OCI-LY1 (cell line): ENCODE data around the gene RPL4.

ENCODE experiments used
- H2AFZ ChIP-seq: fragments of 200-600 bp; sonication (generic), shearing (Covaris generic); 2 replicates; pipeline ENCODE4 v1.6.0; 2014; ENCODE audit warnings: antibody characterized with exemption, mild to moderate bottlenecking, low read length
- H3F3A ChIP-seq: fragments of 200-600 bp; sonication (generic), shearing (Covaris generic); 2 replicates; pipeline ENCODE4 v1.6.0; 2014; ENCODE audit warnings: mild to moderate bottlenecking, antibody characterized with exemption, low read length, moderate library complexity; ENCODE audit not compliant: insufficient read depth
- H3K27ac ChIP-seq: fragments of 200-600 bp; sonication (generic); 2 replicates; pipeline ENCODE4 v1.5.1; 2014; ENCODE audit warnings: low read length, mixed run types, mild to moderate bottlenecking, low read depth; ENCODE audit not compliant: poor library complexity, severe bottlenecking
- H3K27me3 ChIP-seq: fragments of 200-600 bp; sonication (generic); 2 replicates; pipeline ENCODE4 v1.6.0; 2014; ENCODE audit warnings: antibody characterized with exemption, mild to moderate bottlenecking, low read length, moderate library complexity; ENCODE audit not compliant: insufficient read depth
- H3K36me3 ChIP-seq: fragments of 200-600 bp; sonication (generic); 2 replicates; pipeline ENCODE4 v1.6.1; 2014; ENCODE audit warnings: mild to moderate bottlenecking, antibody characterized with exemption, low read length, moderate library complexity, mixed read lengths; ENCODE audit not compliant: insufficient read depth
- H3K4me1 ChIP-seq: fragments of 200-600 bp; sonication (generic); 2 replicates; pipeline ENCODE4 v1.5.1; 2014; ENCODE audit warnings: mild to moderate bottlenecking, low read length, moderate library complexity; ENCODE audit not compliant: insufficient read depth, severe bottlenecking
- H3K4me2 ChIP-seq: fragments of 200-600 bp; sonication (generic), shearing (Covaris generic); 2 replicates; pipeline ENCODE4 v1.6.1; 2014; ENCODE audit warnings: low read length
- H3K4me3 ChIP-seq: fragments of 200-600 bp; sonication (generic); 2 replicates; pipeline ENCODE4 v1.5.1; 2014; ENCODE audit warnings: low read length, low read depth, mild to moderate bottlenecking, mixed read lengths; ENCODE audit not compliant: poor library complexity, severe bottlenecking
- H3K79me2 ChIP-seq: fragments of 200-600 bp; shearing (Covaris generic); 2 replicates; pipeline ENCODE4 v1.6.1; 2016; ENCODE audit warnings: mixed run types, low read length, mixed read lengths; ENCODE audit not compliant: insufficient read depth
- H3K9ac ChIP-seq: fragments of 200-600 bp; sonication (generic), shearing (Covaris generic); 2 replicates; pipeline ENCODE4 v1.6.1; 2014; ENCODE audit warnings: mild to moderate bottlenecking, low read length, mixed read lengths
- H3K9me2 ChIP-seq: fragments of 200-600 bp; sonication (generic), shearing (Covaris generic); 2 replicates; pipeline ENCODE4 v1.6.1; 2014; ENCODE audit warnings: low read depth, mild to moderate bottlenecking, low read length, mixed read lengths
- H3K9me3 ChIP-seq: fragments of 200-600 bp; shearing (Covaris generic); 2 replicates; pipeline ENCODE4 v1.6.1; 2014; ENCODE audit warnings: low read length, mixed read lengths
- H4K20me1 ChIP-seq: fragments of 200-600 bp; sonication (generic), shearing (Covaris generic); 2 replicates; pipeline ENCODE4 v1.6.0; 2016; ENCODE audit warnings: mild to moderate bottlenecking, low read length; ENCODE audit not compliant: insufficient read depth
- CTCF ChIP-seq: fragments of 200-600 bp; sonication (generic), shearing (Covaris generic); IDR thresholded peaks from 2 replicates; pipeline ENCODE4 v1.5.1; 2017; ENCODE audit warnings: mild to moderate bottlenecking, antibody characterized with exemption, low read length, moderate library complexity, mixed read lengths
- EZH2 ChIP-seq: fragments of 200-600 bp; sonication (generic), shearing (Covaris generic); IDR thresholded peaks from 2 replicates; pipeline ENCODE4 v1.8.0; 2017; ENCODE audit warnings: borderline replicate concordance, mixed run types, mild to moderate bottlenecking, antibody characterized with exemption, low read length, moderate library complexity, mixed read lengths

RPL4 gene

DNA sequence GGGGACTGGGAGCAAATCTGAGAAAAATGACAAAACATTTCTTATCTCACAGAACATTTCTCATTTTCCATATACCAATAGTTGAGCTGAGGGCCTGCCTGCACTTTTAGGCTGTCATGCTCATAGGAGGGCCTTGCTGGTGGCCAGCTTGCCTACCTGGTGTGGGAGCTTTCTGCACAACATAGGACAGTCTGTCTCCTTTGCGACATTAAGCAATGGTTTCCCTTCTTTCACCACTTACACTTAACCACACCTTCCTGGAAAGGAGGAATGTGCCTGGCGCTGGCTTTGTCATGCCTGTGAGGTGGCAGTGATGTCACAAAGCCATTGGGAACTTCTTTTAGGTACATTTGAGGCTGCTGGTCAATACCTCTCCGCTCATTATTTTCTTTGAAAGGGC lies 12.8 kb downstream of the RPL4 start:
- Histone ChIP-seq H3K4me1 (peaks cover 11% of the 10 kb centered on the region), H3K9me2 (no peaks in the 10 kb centered on the region), H3F3A (no peaks in the 10 kb centered on the region; the same call in 1 of the 2 replicates)

GRCh38 chr15:66489179-66489791 lies 15.4 kb downstream of the RPL4 start:
- H4K20me1 ChIP-seq, result no peaks in the 10 kb centered on the region
- peaks cover 98% of the 10 kb centered on the region for H3K36me3 ChIP-seq
- no peaks in the 10 kb centered on the region for H3K27me3 ChIP-seq
- H3F3A ChIP-seq, result no peaks in the 10 kb centered on the region; the same call in 1 of the 2 replicates
- H2AFZ ChIP-seq, result no peak overlapping the region
- peak overlapping the region; percentile 3 for H3K27ac ChIP-seq
- H3K9me2 ChIP-seq, result no peaks in the 10 kb centered on the region
- TF ChIP-seq EZH2 (no peak), CTCF (no peak)
- H3K4me1 ChIP-seq, result no peaks in the 10 kb centered on the region
- no peak overlapping the region for H3K4me3 ChIP-seq
- H3K4me2 ChIP-seq, result no peak overlapping the region
- H3K9ac ChIP-seq, result no peak overlapping the region
- no peaks in the 10 kb centered on the region for H3K9me3 ChIP-seq
- H3K79me2 ChIP-seq, result no peaks in the 10 kb centered on the region; the same call in 1 of the 2 replicates

More for the DNA sequence above, 12.8 kb downstream of the RPL4 start:
- Histone ChIP-seq H3K36me3 (peaks cover 94% of the 10 kb centered on the region), H3K4me2 (no peak overlapping the region), H2AFZ (no peak overlapping the region), H3K4me3 (no peak overlapping the region), H3K79me2 (peaks cover 3% of the 10 kb centered on the region; the same call in 1 of the 2 replicates), H3K9me3 (no peaks in the 10 kb centered on the region), H3K9ac (no peak overlapping the region), H3K27me3 (no peaks in the 10 kb centered on the region), H3K27ac (no peak overlapping the region), H4K20me1 (no peaks in the 10 kb centered on the region)
- TF ChIP-seq CTCF (no peak), EZH2 (no peak)

DNA sequence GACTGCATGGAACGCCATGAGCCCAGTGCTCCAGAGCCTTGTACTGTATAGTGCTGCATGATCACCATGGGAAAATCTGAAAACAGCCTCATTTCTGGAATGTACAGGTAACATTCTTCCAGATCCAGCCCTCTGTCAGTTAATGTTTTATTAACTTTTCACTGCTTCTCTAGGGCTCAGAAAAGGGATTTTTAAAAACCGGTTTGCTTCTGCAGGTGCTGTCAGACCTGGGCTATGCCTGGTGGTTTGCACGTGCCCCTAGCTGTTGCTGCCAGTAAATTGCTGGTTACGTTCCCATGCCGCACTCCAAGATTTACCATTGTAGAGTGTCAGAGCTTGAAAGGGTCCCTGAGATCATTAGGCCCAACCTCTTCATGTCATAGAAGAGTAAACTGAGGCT lies 16.1 kb downstream of the RPL4 start:
- Histone ChIP-seq H3F3A (no peaks in the 10 kb centered on the region; the same call in 1 of the 2 replicates), H3K4me3 (no peak overlapping the region), H3K4me1 (no peaks in the 10 kb centered on the region), H4K20me1 (no peaks in the 10 kb centered on the region), H3K4me2 (no peak overlapping the region), H3K9me2 (no peaks in the 10 kb centered on the region), H3K36me3 (peaks cover 91% of the 10 kb centered on the region), H3K9me3 (no peaks in the 10 kb centered on the region), H3K27me3 (no peaks in the 10 kb centered on the region), H3K79me2 (no peaks in the 10 kb centered on the region; the same call in 1 of the 2 replicates), H3K9ac (no peak overlapping the region), H3K27ac (no peak overlapping the region), H2AFZ (no peak overlapping the region)
- TF ChIP-seq EZH2, result no peak
- TF ChIP-seq CTCF, result no peak
